SK-N-SH treated with all-trans-retinoic acid at 6 μM for 48 hours (cell line): Measurements from ENCODE around the gene GMEB2.

Source experiments
- ATAC-seq: fragments of 200-7000 bp; cut with Tn5 transposase; 3 replicates; pipeline ENCODE4 v1.9.1; 2020; ENCODE audit warnings: mild to moderate bottlenecking, moderate library complexity
- ARNTL ChIP-seq: fragments of 450-650 bp; formaldehyde crosslinking; IDR thresholded peaks from 2 replicates; pipeline ENCODE4 v1.5.0; 2020; ENCODE audit warnings: low read depth, mild to moderate bottlenecking, moderate library complexity, borderline replicate concordance
- BACH2 ChIP-seq: fragments of 250-450 bp; sonication (Bioruptor Pico); IDR thresholded peaks from 2 replicates; pipeline ENCODE4 v1.9.0; 2021; ENCODE audit warnings: mild to moderate bottlenecking, borderline replicate concordance
- CSDC2 ChIP-seq: fragments of 250-450 bp; sonication (Bioruptor Pico); IDR thresholded peaks from 2 replicates; pipeline ENCODE4 v1.5.0; 2020; ENCODE audit warnings: mild to moderate bottlenecking, moderate library complexity
- ESRRG ChIP-seq: fragments of 250-450 bp; sonication (Bioruptor Pico); IDR thresholded peaks from 2 replicates; pipeline ENCODE4 v1.6.1; 2021; ENCODE audit warnings: mild to moderate bottlenecking
- GLIS3 ChIP-seq: fragments of 250-450 bp; sonication (Bioruptor Pico); IDR thresholded peaks from 2 replicates; pipeline ENCODE4 v1.5.0; 2020; ENCODE audit warnings: mild to moderate bottlenecking, moderate library complexity
- ISL1 ChIP-seq: fragments of 250-450 bp; sonication (Bioruptor Pico); IDR thresholded peaks from 2 replicates; pipeline ENCODE4 v2.1.2; 2022; ENCODE audit warnings: mild to moderate bottlenecking, moderate library complexity
- OSR1 ChIP-seq: fragments of 250-450 bp; sonication (Bioruptor Pico); IDR thresholded peaks from 2 replicates; pipeline ENCODE4 v1.8.0; 2022; ENCODE audit warnings: moderate library complexity, mild to moderate bottlenecking, inconsistent platforms
- POU6F1 ChIP-seq: fragments of 250-450 bp; sonication (Bioruptor Pico); IDR thresholded peaks from 2 replicates; pipeline ENCODE4 v1.8.0; 2021; ENCODE audit warnings: low read depth, mild to moderate bottlenecking, moderate library complexity, borderline replicate concordance
- PPARA ChIP-seq: fragments of 250-450 bp; sonication (Bioruptor Pico); IDR thresholded peaks from 2 replicates; pipeline ENCODE4 v1.5.0; 2020; ENCODE audit warnings: mild to moderate bottlenecking, borderline replicate concordance
- RARB ChIP-seq: fragments of 250-450 bp; sonication (Bioruptor Pico); IDR thresholded peaks from 2 replicates; pipeline ENCODE4 v1.8.0; 2021; ENCODE audit warnings: mild to moderate bottlenecking, moderate library complexity
- SNAI2 ChIP-seq: fragments of 250-450 bp; sonication (Bioruptor Pico); IDR thresholded peaks from 2 replicates; pipeline ENCODE4 v1.5.0; 2020; ENCODE audit warnings: mild to moderate bottlenecking, moderate library complexity
- TCF4 ChIP-seq: fragments of 250-450 bp; sonication (Bioruptor Pico); IDR thresholded peaks from 2 replicates; pipeline ENCODE4 v1.8.0; 2021; ENCODE audit warnings: mild to moderate bottlenecking, moderate library complexity, borderline replicate concordance
- TOX ChIP-seq: fragments of 250-450 bp; sonication (Bioruptor Pico); IDR thresholded peaks from 2 replicates; pipeline ENCODE4 v1.8.0; 2021; ENCODE audit warnings: mild to moderate bottlenecking, moderate library complexity, borderline replicate concordance
- TSHZ2 ChIP-seq: fragments of 250-450 bp; sonication (Bioruptor Pico); IDR thresholded peaks from 2 replicates; pipeline ENCODE4 v1.5.0; 2020; ENCODE audit warnings: mild to moderate bottlenecking, moderate library complexity
- ZC3H10 ChIP-seq: fragments of 250-450 bp; sonication (Bioruptor Pico); IDR thresholded peaks from 2 replicates; pipeline ENCODE4 v1.5.1; 2021; ENCODE audit warnings: mild to moderate bottlenecking, moderate library complexity
- ZFP3 ChIP-seq: fragments of 250-450 bp; sonication (Bioruptor Pico); IDR thresholded peaks from 2 replicates; pipeline ENCODE4 v1.5.0; 2020; ENCODE audit warnings: mild to moderate bottlenecking, moderate library complexity
- ZFP30 ChIP-seq: fragments of 450-650 bp; formaldehyde crosslinking; IDR thresholded peaks from 2 replicates; pipeline ENCODE4 v1.5.0; 2022; ENCODE audit warnings: mild to moderate bottlenecking, moderate library complexity
- ZNF565 ChIP-seq: fragments of 450-650 bp; formaldehyde crosslinking; conservative IDR thresholded peaks from 2 replicates; pipeline ENCODE4 v1.5.0; 2020; ENCODE audit warnings: low read depth, mild to moderate bottlenecking, moderate library complexity
- ZNF70 ChIP-seq: fragments of 450-650 bp; formaldehyde crosslinking; IDR thresholded peaks from 2 replicates; pipeline ENCODE4 v1.5.0; 2020; ENCODE audit warnings: mild to moderate bottlenecking, moderate library complexity
- TF ChIP-seq, protein P1 (sequence below): fragments of 250-450 bp; sonication (Bioruptor Pico); IDR thresholded peaks from 2 replicates; pipeline ENCODE4 v1.5.1; 2020; ENCODE audit warnings: low read depth, mild to moderate bottlenecking, moderate library complexity
- TF ChIP-seq, protein P2 (sequence below): fragments of 250-450 bp; sonication (Bioruptor Pico); IDR thresholded peaks from 2 replicates; pipeline ENCODE4 v1.8.0; 2020; ENCODE audit warnings: mild to moderate bottlenecking, moderate library complexity, borderline replicate concordance

Gene GMEB2

GRCh38 chr20:63663332-63664066, 36.6 kb upstream of the GMEB2 start (continued):
- TF ChIP-seq GLIS3 (no peak), OSR1 (CRISPR knock-in tag) (no peak), ZC3H10 (CRISPR knock-in tag) (no peak), ESRRG (CRISPR knock-in tag) (no peak)
- TF ChIP-seq, protein P1, sequence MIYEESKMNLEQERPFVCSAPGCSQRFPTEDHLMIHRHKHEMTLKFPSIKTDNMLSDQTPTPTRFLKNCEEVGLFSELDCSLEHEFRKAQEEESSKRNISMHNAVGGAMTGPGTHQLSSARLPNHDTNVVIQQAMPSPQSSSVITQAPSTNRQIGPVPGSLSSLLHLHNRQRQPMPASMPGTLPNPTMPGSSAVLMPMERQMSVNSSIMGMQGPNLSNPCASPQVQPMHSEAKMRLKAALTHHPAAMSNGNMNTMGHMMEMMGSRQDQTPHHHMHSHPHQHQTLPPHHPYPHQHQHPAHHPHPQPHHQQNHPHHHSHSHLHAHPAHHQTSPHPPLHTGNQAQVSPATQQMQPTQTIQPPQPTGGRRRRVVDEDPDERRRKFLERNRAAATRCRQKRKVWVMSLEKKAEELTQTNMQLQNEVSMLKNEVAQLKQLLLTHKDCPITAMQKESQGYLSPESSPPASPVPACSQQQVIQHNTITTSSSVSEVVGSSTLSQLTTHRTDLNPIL (CRISPR knock-in tag), result no peak

DNA sequence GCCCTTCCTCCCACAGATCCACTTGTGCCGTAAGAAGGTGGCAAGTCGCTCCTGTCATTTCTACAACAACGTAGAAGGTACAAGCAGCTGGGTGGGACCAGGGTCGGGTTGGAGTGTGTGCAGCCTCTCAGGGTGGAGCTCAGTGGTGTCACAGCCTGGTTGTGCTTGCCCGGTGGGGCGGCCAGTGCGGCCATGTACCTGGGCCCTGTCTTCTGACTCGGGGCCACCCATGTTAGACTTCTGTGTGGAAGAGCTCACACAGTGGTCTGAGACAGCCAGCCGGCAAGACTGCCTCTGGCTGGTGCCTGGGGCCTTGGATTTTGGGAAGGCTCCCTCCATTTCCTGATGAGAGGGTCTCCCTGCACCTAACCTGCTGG, 35.9 kb upstream of the GMEB2 start:
- no peak for ATAC-seq
- no peak for TF ChIP-seq ZFP30
- TF ChIP-seq ARNTL, result no peak
- no peak for TF ChIP-seq SNAI2 (CRISPR knock-in tag)
- TF ChIP-seq ZNF565 (CRISPR knock-in tag), result no peak
- no peak for TF ChIP-seq OSR1 (CRISPR knock-in tag)
- TF ChIP-seq BACH2 (CRISPR knock-in tag), result no peak
- TF ChIP-seq ZC3H10 (CRISPR knock-in tag), result no peak
- TF ChIP-seq ISL1 (CRISPR knock-in tag), result no peak
- TF ChIP-seq TCF4, result no peak
- TF ChIP-seq RARB (CRISPR knock-in tag), result no peak
- TF ChIP-seq ZFP3 (CRISPR knock-in tag), result no peak
- no peak for TF ChIP-seq PPARA (CRISPR knock-in tag)
- TF ChIP-seq, all 23 proteins: peak for 0

- no peak for ATAC-seq
These were observed 35.3 kb upstream of the GMEB2 start for GRCh38 chr20:63661959-63662812.

GRCh38 chr20:63661108-63661507, 34.2 kb upstream of the GMEB2 start:
- no peak for ATAC-seq
- TF ChIP-seq ZFP3 (CRISPR knock-in tag) (no peak), GLIS3 (no peak), ZNF70 (CRISPR knock-in tag) (no peak), TOX (no peak), BACH2 (CRISPR knock-in tag) (no peak), ARNTL (no peak), POU6F1 (CRISPR knock-in tag) (no peak), CSDC2 (CRISPR knock-in tag) (no peak), OSR1 (CRISPR knock-in tag) (no peak), ZFP30 (no peak), TSHZ2 (CRISPR knock-in tag) (no peak), ZNF565 (CRISPR knock-in tag) (no peak)
- TF ChIP-seq, protein P2, sequence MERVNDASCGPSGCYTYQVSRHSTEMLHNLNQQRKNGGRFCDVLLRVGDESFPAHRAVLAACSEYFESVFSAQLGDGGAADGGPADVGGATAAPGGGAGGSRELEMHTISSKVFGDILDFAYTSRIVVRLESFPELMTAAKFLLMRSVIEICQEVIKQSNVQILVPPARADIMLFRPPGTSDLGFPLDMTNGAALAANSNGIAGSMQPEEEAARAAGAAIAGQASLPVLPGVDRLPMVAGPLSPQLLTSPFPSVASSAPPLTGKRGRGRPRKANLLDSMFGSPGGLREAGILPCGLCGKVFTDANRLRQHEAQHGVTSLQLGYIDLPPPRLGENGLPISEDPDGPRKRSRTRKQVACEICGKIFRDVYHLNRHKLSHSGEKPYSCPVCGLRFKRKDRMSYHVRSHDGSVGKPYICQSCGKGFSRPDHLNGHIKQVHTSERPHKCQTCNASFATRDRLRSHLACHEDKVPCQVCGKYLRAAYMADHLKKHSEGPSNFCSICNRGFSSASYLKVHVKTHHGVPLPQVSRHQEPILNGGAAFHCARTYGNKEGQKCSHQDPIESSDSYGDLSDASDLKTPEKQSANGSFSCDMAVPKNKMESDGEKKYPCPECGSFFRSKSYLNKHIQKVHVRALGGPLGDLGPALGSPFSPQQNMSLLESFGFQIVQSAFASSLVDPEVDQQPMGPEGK (CRISPR knock-in tag), result no peak
- TF ChIP-seq, protein P1 (CRISPR knock-in tag), result no peak

More at GRCh38 chr20:63661959-63662812, 35.3 kb upstream of the GMEB2 start:
- no peak for TF ChIP-seq RARB (CRISPR knock-in tag)
- TF ChIP-seq ARNTL, result no peak
- no peak for TF ChIP-seq BACH2 (CRISPR knock-in tag)
- TF ChIP-seq, protein P2 (CRISPR knock-in tag), result no peak
- TF ChIP-seq ESRRG (CRISPR knock-in tag), result no peak
- TF ChIP-seq PPARA (CRISPR knock-in tag), result no peak
- TF ChIP-seq ZFP30, result no peak
- no peak for TF ChIP-seq OSR1 (CRISPR knock-in tag)
- no peak for TF ChIP-seq TOX
